Measurements from ENCODE around the gene METTL26. TPM values are rescaled to one million over a fixed set of nuclear protein-coding genes. Genes with fewer than 3 reads are reported as not detected.

The METTL26 gene
- total and polyA plus RNA-seq, 9 of the 15 experiments (the other 6 are each of a cell fraction or from before 2014, with no cell fraction given): 7.3 to 262 (median 80.9) TPM

DNA sequence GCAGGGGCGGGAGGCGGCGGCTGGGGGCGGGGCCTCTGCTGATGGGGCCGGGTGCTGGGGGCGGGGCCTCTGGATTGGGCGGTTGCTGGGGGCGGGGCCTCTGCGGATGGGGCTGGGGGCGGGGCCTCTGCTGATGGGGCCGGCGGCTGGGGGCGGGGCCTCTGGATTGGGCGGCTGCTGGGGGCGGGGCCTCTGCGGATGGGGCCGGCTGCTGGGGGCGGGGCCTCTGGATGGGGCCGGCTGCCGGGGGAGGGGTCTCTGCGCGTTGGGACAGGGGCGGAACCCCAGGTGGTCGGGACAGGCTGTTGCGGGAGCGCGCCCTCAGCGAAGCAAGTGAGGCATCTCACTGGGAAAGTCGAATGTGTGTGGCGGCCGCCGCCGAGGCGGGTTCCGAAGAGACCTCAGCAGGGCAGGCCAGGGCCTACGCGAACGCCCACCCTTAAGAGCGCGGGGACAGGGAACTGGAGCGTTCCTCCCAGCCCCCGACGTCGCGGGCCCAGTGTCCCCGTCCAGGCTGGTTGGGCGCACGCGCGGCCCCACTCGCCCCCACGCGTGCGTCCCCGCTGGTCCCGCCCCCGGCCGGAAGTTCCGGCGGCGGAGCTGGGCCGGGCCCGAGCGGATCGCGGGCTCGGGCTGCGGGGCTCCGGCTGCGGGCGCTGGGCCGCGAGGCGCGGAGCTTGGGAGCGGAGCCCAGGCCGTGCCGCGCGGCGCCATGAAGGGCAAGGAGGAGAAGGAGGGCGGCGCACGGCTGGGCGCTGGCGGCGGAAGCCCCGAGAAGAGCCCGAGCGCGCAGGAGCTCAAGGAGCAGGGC lies 43.9 kb upstream of the METTL26 start, which contains the start of gene STUB1 (continued):
- TF ChIP-seq E2F8 (IDR thresholded peaks at IDR 0.05; ENCODE audit: low read depth, partially characterized antibody): no peak
- no peak for TF ChIP-seq PCBP1 (IDR thresholded peaks at IDR 0.05; ENCODE audit: low read depth, low read length, poor library complexity, severe bottlenecking)
- TF ChIP-seq, protein P1, sequence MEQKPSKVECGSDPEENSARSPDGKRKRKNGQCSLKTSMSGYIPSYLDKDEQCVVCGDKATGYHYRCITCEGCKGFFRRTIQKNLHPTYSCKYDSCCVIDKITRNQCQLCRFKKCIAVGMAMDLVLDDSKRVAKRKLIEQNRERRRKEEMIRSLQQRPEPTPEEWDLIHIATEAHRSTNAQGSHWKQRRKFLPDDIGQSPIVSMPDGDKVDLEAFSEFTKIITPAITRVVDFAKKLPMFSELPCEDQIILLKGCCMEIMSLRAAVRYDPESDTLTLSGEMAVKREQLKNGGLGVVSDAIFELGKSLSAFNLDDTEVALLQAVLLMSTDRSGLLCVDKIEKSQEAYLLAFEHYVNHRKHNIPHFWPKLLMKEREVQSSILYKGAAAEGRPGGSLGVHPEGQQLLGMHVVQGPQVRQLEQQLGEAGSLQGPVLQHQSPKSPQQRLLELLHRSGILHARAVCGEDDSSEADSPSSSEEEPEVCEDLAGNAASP (IDR thresholded peaks at IDR 0.05): no peak
- TF ChIP-seq TEAD2 (tag; IDR thresholded peaks at IDR 0.05): no peak
- TF ChIP-seq, protein P2, sequence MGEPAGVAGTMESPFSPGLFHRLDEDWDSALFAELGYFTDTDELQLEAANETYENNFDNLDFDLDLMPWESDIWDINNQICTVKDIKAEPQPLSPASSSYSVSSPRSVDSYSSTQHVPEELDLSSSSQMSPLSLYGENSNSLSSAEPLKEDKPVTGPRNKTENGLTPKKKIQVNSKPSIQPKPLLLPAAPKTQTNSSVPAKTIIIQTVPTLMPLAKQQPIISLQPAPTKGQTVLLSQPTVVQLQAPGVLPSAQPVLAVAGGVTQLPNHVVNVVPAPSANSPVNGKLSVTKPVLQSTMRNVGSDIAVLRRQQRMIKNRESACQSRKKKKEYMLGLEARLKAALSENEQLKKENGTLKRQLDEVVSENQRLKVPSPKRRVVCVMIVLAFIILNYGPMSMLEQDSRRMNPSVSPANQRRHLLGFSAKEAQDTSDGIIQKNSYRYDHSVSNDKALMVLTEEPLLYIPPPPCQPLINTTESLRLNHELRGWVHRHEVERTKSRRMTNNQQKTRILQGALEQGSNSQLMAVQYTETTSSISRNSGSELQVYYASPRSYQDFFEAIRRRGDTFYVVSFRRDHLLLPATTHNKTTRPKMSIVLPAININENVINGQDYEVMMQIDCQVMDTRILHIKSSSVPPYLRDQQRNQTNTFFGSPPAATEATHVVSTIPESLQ (CRISPR knock-in tag; IDR thresholded peaks at IDR 0.05): peak; percentile 45; the same call in 1 of the 2 replicates
- TF ChIP-seq, protein P3, sequence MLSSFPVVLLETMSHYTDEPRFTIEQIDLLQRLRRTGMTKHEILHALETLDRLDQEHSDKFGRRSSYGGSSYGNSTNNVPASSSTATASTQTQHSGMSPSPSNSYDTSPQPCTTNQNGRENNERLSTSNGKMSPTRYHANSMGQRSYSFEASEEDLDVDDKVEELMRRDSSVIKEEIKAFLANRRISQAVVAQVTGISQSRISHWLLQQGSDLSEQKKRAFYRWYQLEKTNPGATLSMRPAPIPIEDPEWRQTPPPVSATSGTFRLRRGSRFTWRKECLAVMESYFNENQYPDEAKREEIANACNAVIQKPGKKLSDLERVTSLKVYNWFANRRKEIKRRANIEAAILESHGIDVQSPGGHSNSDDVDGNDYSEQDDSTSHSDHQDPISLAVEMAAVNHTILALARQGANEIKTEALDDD (IDR thresholded peaks at IDR 0.05): no peak
- no peak for TF ChIP-seq PHF20 (IDR thresholded peaks at IDR 0.05; ENCODE audit: partially characterized antibody)
- TF ChIP-seq SRSF9 (IDR thresholded peaks at IDR 0.05; ENCODE audit: borderline replicate concordance, low read depth, low read length): no peak
- TF ChIP-seq ESRRA (IDR thresholded peaks at IDR 0.05; ENCODE audit: borderline replicate concordance, low read depth): no peak
- 0 out of 4 replicates have a peak, but pooled peaks of 1 of the 2 experiments have one; percentile 19 for TF ChIP-seq RCOR1 (IDR thresholded peaks at IDR 0.05; ENCODE audit: borderline replicate concordance in 1 of 2, low read depth in 2 of 2, low read length in 2 of 2)
- no peak for TF ChIP-seq ZNF174 (CRISPR knock-in tag; IDR thresholded peaks at IDR 0.05)
- TF ChIP-seq GTF2E2 (tag; IDR thresholded peaks at IDR 0.05): no peak
- TF ChIP-seq ZZZ3 (IDR thresholded peaks at IDR 0.05): no peak
- no peak for TF ChIP-seq KAT8 (IDR thresholded peaks at IDR 0.05; ENCODE audit: low read depth)
- TF ChIP-seq ZHX1 (conservative IDR thresholded peaks at IDR 0.05; ENCODE audit: low read length): no peak
- TF ChIP-seq MTF1 (CRISPR knock-in tag; IDR thresholded peaks at IDR 0.05; ENCODE audit: borderline replicate concordance): no peak
- no peak for TF ChIP-seq NCOA1 (IDR thresholded peaks at IDR 0.05; ENCODE audit: low read depth)
- TF ChIP-seq HIVEP1 (CRISPR knock-in tag; IDR thresholded peaks at IDR 0.05): no peak
